ENCODE data around the gene NDUFS5.

GRCh38 chr1:39003281-39003680 is 22.9 kb upstream of the NDUFS5 start:
- TF ChIP-seq ZFP30 (CRISPR knock-in tag; IDR thresholded peaks at IDR 0.05) (no peak), PPARA (CRISPR knock-in tag; IDR thresholded peaks at IDR 0.05; ENCODE audit: borderline replicate concordance) (no peak), OSR1 (CRISPR knock-in tag; IDR thresholded peaks at IDR 0.05) (no peak), GLIS3 (CRISPR knock-in tag; IDR thresholded peaks at IDR 0.05) (no peak), TSHZ2 (CRISPR knock-in tag; IDR thresholded peaks at IDR 0.05) (no peak)

Measured in SK-N-SH treated with all-trans-retinoic acid at 6 μM for 48 hours (cell line).